Stimulated activated CD4-positive, alpha-beta T cell treated with anti-CD3 and anti-CD28 coated beads, Interleukin-15, amount 100 ng/mL, for 1 hour (primary cell): Measurements from ENCODE around the gene PPIF.

Experiments
- DNase-seq, 2 donors: peaks; one replicate each; pipeline ENCODE4 v3.0.0-alpha.2; 2020; ENCODE audit warnings: low read depth in 1 of 2, low spot score in 1 of 2

Gene PPIF

DNA sequence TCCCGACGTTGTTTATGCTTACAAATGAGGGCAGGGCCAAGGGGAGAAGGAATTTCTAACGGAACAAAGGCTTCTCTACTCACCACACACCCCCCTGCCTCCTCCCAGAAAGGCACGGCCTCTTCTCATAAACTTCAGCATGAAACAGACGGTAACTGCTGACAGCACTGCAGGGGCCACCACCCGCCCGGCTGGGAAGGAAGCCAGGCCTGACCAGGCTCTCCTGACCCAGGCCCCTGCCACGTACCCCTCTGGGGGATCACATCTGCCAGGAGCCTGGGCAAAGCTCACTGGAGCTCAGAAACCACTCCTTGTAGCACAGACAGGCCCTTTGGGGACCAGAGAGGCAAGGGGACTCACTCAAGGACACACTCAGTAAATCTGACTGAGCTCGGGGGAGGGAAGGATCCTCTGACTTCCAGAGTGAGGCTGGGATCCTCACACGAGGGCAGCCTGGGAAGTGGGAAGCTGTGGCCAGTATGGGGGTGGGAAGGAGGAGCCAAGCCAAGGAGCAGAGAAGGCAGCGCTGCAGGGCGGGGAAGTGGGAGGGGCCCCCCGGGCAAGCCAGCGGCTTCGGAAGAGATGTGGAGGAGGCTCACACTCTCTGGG, 52.1 kb downstream of the PPIF start:
- no peak for DNase-seq

GRCh38 chr10:79400146-79401004, 53.1 kb downstream of the PPIF start:
- peak in 1 of 2 donors; percentile 29 for DNase-seq

DNA sequence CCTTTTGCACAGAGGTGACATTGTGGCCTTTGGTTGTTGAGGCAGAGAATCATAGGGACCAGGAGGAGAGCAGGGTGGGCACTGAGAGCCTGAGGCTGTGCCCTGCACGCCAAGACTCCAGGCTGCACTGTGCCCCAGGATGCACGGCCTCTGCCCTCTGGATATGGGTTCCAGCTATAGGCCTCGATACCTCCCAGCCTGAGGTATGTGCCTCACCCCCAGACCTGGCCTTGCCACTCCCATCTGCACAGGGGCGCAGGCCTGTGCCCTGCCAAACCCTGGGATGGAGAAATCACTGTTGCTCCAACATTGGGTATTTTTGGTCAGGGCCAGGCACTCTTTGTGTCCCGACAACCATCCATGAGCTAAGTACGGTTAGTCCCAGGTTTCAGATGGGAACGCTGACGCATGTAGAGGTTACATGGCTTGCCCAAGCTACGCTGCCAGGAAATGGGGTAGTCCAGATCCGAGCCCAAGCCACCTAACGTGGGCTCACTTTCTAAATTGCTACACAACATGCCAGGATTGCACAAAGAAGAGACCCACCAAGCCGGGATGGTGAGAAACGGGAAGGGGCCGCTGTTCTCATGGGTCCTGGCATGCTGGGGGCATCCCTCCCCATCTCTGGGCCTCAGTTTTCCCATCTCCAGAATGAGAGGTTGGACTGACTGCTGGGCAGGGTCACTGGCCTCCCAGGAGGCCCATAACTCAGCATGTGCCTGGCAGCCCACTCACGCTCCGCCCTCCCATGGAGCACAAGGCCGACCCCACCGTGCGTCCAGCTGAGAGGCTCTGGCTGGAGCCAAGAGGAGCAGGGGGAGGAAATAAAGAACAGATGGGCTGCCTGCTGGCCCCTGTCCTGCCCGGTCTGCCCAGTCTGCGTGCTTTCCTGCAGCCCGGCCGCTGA, 54.0 kb downstream of the PPIF start:
- DNase-seq, result no peak

GRCh38 chr10:79402625-79402946, 55.3 kb downstream of the PPIF start:
- no peak for DNase-seq

- DNase-seq, result no peak
Observed at GRCh38 chr10:79402951-79403350, 55.7 kb downstream of the PPIF start.

DNA sequence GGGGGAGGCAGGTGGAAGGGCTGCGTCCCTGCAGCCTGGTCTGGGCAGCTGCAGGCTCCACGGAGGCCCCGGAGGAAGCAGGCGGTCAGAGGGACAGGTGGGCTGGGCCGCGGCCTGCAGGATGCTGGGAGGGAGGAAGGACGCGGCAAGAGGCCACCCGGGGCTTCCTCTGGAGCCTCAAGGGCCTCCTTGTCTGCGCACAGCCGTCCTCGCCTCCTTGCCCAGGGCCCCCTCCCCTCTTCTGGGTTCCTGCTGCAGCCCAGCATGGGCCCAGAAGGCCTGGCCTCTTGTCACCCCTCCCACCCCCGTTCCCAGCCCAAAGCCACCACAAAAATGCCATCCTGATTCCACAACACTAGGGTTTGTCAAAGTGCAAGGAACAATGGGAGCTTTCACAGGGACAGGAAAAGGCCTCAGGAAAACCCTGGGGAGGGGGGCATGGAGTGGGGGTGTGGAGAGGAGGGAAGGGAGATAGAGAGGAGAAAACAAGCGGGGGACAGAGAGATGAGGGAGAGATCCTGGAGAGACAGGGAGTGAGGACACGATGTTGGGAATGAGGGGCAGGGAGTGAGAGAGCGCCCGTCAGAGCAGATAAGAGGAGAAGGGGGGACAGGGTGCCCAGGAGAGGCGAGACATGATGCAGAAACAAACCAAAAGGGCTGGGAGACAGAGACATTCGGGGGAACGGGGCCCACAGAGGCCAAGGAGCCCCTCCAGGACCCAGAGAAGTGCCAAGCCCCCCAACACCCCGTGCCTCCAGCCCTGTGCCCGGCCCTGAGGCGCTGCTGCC, 56.4 kb downstream of the PPIF start:
- DNase-seq, result no peak

DNA sequence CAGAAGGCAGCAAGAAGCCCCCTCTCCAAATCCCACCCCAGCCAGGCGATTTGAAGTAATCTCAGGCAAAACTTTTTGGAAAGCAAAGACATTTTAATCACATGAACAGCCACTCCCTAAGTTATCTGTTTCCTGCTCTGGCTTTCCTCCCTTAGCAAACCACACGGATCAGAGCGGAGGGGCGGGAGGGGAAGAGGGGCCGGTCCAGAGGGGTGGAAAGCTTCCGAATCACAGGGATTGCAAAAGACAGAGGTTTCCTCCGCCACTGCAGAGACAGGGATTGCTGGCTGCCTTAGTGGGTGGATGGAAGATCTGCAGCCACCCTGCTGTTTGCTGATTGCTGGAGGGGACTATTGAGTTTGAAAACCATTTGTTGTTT, 57.0 kb downstream of the PPIF start:
- DNase-seq, result no peak

DNA sequence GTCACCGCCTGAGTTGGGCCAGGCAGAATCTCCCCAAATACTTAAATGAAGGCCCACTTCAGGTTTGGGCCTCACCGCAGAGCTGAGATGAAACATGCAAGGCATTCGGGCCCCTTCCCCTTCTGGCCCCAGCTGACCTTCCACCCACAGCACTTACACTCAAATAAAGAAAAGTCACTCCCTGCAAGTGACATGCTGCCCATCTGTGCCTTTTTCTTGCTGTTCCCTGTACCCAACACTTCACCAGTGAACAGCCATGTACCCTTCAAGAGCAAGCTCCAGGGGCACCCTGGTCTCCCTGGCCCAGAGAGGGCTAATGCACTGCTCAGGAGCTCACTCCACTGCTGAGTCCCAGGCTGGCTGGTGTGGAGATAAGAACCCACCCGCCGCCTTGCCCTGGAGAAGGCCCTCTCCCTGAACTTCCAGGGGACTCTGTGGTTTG, 57.4 kb downstream of the PPIF start:
- no peak for DNase-seq
